Activated CD8-positive, alpha-beta T cell treated with anti-CD3 and anti-CD28 coated beads, Interleukin-2, amount 10 ng/mL, durations not matched to agents 7 days and 5 days (primary cell): ENCODE data around the gene RETN. TPM values are rescaled to one million over a fixed set of nuclear protein-coding genes. Genes with fewer than 3 reads are reported as not detected.

Experiments used
- ATAC-seq: fragments of 150-1000 bp; cut with Tn5 transposase; one replicate; pipeline ENCODE4 v1.10.0; 2021; ENCODE audit warnings: moderate library complexity
- CTCF ChIA-PET: fragments of 350-600 bp; sonication (Branson Sonifier 250); formaldehyde crosslinking; loops from one replicate; lab custom pipeline; 2021; ENCODE audit warnings: antibody characterized with exemption; lab: Charles Lee
- POLR2A ChIA-PET: fragments of 350-600 bp; sonication (Branson Sonifier 250); formaldehyde crosslinking; loops from one replicate; lab custom pipeline; 2021; ENCODE audit warnings: antibody characterized with exemption; lab: Charles Lee
- DNase-seq: peaks from one replicate; pipeline ENCODE4 v3.0.0-alpha.2; 2020
- H3K27ac Mint-ChIP-seq: one replicate; pipeline ENCODE4 v1.8.0; 2021; ENCODE audit warnings: mild to moderate bottlenecking, mixed read lengths
- H3K27me3 Mint-ChIP-seq: one replicate; pipeline ENCODE4 v1.8.0; 2021; ENCODE audit warnings: low read depth, mixed read lengths
- H3K36me3 Mint-ChIP-seq: one replicate; pipeline ENCODE4 v1.8.0; 2021; ENCODE audit warnings: low read depth, mixed read lengths
- H3K4me1 Mint-ChIP-seq: one replicate; pipeline ENCODE4 v1.8.0; 2021; ENCODE audit warnings: low read depth, mixed read lengths
- H3K4me3 Mint-ChIP-seq: one replicate; pipeline ENCODE4 v1.8.0; 2021; ENCODE audit warnings: mild to moderate bottlenecking, mixed read lengths
- H3K9me3 Mint-ChIP-seq: one replicate; pipeline ENCODE4 v1.8.0; 2022; ENCODE audit warnings: mixed read lengths; ENCODE audit not compliant: insufficient read depth
- total RNA-seq, 2 experiments: library from RNA; stranded (reverse); gene quantifications; one replicate each; pipeline ENCODE4 v1.2.3, GENCODE V29; 2021

RETN gene
- total RNA-seq, 2 experiments from 2014 or later, result 2.2 to 3.0 TPM

GRCh38 chr19:7704280-7705060, 35.6 kb downstream of the RETN start:
- H3K4me3 Mint-ChIP-seq, result no peak overlapping the region
- H3K4me1 Mint-ChIP-seq, result peaks cover 39% of the 10 kb centered on the region
- H3K9me3 Mint-ChIP-seq, result no peaks in the 10 kb centered on the region
- DNase-seq, result no peak
- H3K27me3 Mint-ChIP-seq, result peaks cover 22% of the 10 kb centered on the region
- no peak for ATAC-seq
- POLR2A ChIA-PET, result no interaction called here
- no peak overlapping the region for H3K27ac Mint-ChIP-seq
- H3K36me3 Mint-ChIP-seq, result no peaks in the 10 kb centered on the region
- CTCF ChIA-PET, result interaction anchor here (1.3 kb wide), 1 partner anchor 24 kb away, joined by 4 read pairs; the partner anchor contains the start of gene TRAPPC5

- Mint-ChIP-seq H3K4me1 (peaks cover 33% of the 10 kb centered on the region), H3K27ac (peak overlapping the region; percentile 86), H3K36me3 (no peaks in the 10 kb centered on the region), H3K27me3 (peaks cover 22% of the 10 kb centered on the region), H3K9me3 (no peaks in the 10 kb centered on the region), H3K4me3 (peak overlapping the region; percentile 53)
- peak; percentile 84 for DNase-seq
- ATAC-seq, result peak; percentile 87
- ChIA-PET POLR2A (interaction anchor here (0.7 to 0.9 kb wide), 2 partner anchors 76 to 732 kb away, joined by 3 read pairs; partner anchors contain the start of genes PET100 and XAB2), CTCF (interaction anchor here (0.9 to 1.6 kb wide), 3 partner anchors 24 to 96 kb away, joined by 3 to 6 read pairs (median 4); partner anchors contain the start of gene TRAPPC5)
Observed at GRCh38 chr19:7705387-7706187, 36.7 kb downstream of the RETN start.

GRCh38 chr19:7706188-7706954, 37.5 kb downstream of the RETN start:
- peaks cover 22% of the 10 kb centered on the region for H3K27me3 Mint-ChIP-seq
- ChIA-PET CTCF (interaction anchor here (1.0 to 1.6 kb wide), 2 partner anchors 26 to 95 kb away, joined by 3 to 6 read pairs; partner anchors contain the start of gene TRAPPC5), POLR2A (interaction anchor here (0.7 to 1.1 kb wide), 3 partner anchors 9 to 731 kb away, joined by 3 read pairs; partner anchors contain the start of genes PET100 and XAB2)
- H3K27ac Mint-ChIP-seq, result peak overlapping the region; percentile 86
- peaks cover 33% of the 10 kb centered on the region for H3K4me1 Mint-ChIP-seq
- H3K9me3 Mint-ChIP-seq, result no peaks in the 10 kb centered on the region
- peak overlapping the region; percentile 55 for H3K4me3 Mint-ChIP-seq
- DNase-seq (no peak), ATAC-seq (no peak)
- H3K36me3 Mint-ChIP-seq, result no peaks in the 10 kb centered on the region

GRCh38 chr19:7706955-7707456, 38.2 kb downstream of the RETN start:
- no peak for ATAC-seq
- CTCF ChIA-PET, result no interaction called here
- peak overlapping the region; percentile 55 for H3K4me3 Mint-ChIP-seq

GRCh38 chr19:7709932-7710460, 41.1 kb downstream of the RETN start:
- no peak overlapping the region for H3K4me3 Mint-ChIP-seq
- no peak for ATAC-seq

More at GRCh38 chr19:7706955-7707456, 38.2 kb downstream of the RETN start:
- POLR2A ChIA-PET, result interaction anchor here (1.1 kb wide), 1 partner anchor 10 kb away, joined by 3 read pairs; no protein-coding TSS in a partner anchor
- Mint-ChIP-seq H3K4me1 (peaks cover 33% of the 10 kb centered on the region), H3K9me3 (no peaks in the 10 kb centered on the region), H3K27ac (peak overlapping the region; percentile 84), H3K36me3 (no peaks in the 10 kb centered on the region), H3K27me3 (peaks cover 22% of the 10 kb centered on the region)
- DNase-seq, result no peak

GRCh38 chr19:7710616-7711015, 41.8 kb downstream of the RETN start:
- no peaks in the 10 kb centered on the region for H3K36me3 Mint-ChIP-seq
- POLR2A ChIA-PET, result interaction anchor here (0.7 kb wide), 1 partner anchor 254 kb away, joined by 4 read pairs; no protein-coding TSS in a partner anchor
- peaks cover 5% of the 10 kb centered on the region for H3K27me3 Mint-ChIP-seq
- no peak for DNase-seq
- no peak overlapping the region for H3K4me3 Mint-ChIP-seq
- no peak overlapping the region for H3K27ac Mint-ChIP-seq
- CTCF ChIA-PET, result no interaction called here
- H3K9me3 Mint-ChIP-seq, result no peaks in the 10 kb centered on the region
- peaks cover 19% of the 10 kb centered on the region for H3K4me1 Mint-ChIP-seq
- no peak for ATAC-seq

More at GRCh38 chr19:7709932-7710460, 41.1 kb downstream of the RETN start:
- Mint-ChIP-seq H3K9me3 (no peaks in the 10 kb centered on the region), H3K27ac (no peak overlapping the region), H3K4me1 (peaks cover 25% of the 10 kb centered on the region), H3K36me3 (no peaks in the 10 kb centered on the region), H3K27me3 (peaks cover 5% of the 10 kb centered on the region)
- ChIA-PET CTCF (no interaction called here), POLR2A (no interaction called here)
- no peak for DNase-seq

- no peak for DNase-seq
- ChIA-PET POLR2A (interaction anchor here (0.7 kb wide), 1 partner anchor 89 kb away, joined by 3 read pairs; no protein-coding TSS in a partner anchor), CTCF (interaction anchor here (2.1 kb wide), 1 partner anchor 35 kb away, joined by 5 read pairs; the partner anchor contains the start of gene TRAPPC5)
- Mint-ChIP-seq H3K4me1 (peaks cover 7% of the 10 kb centered on the region), H3K27me3 (no peaks in the 10 kb centered on the region), H3K36me3 (no peaks in the 10 kb centered on the region), H3K9me3 (peaks cover 4% of the 10 kb centered on the region), H3K27ac (no peak overlapping the region), H3K4me3 (no peak overlapping the region)
- no peak for ATAC-seq
Observed at GRCh38 chr19:7715671-7716070, 46.8 kb downstream of the RETN start.

- CTCF ChIA-PET, result interaction anchor here (2.1 kb wide), 1 partner anchor 36 kb away, joined by 5 read pairs; the partner anchor contains the start of gene TRAPPC5
- no peak for ATAC-seq
- H3K36me3 Mint-ChIP-seq, result no peaks in the 10 kb centered on the region
Observed at GRCh38 chr19:7716762-7717161, 47.9 kb downstream of the RETN start.

GRCh38 chr19:7718668-7719067, 49.8 kb downstream of the RETN start:
- ChIA-PET POLR2A (no interaction called here), CTCF (no interaction called here)
- peaks cover 2% of the 10 kb centered on the region for H3K27me3 Mint-ChIP-seq
- H3K36me3 Mint-ChIP-seq, result no peaks in the 10 kb centered on the region
- DNase-seq (no peak), ATAC-seq (peak; percentile 33)
- no peak overlapping the region for H3K4me3 Mint-ChIP-seq
- peaks cover 7% of the 10 kb centered on the region for H3K4me1 Mint-ChIP-seq
- no peak overlapping the region for H3K27ac Mint-ChIP-seq
- H3K9me3 Mint-ChIP-seq, result peaks cover 4% of the 10 kb centered on the region

More at GRCh38 chr19:7716762-7717161, 47.9 kb downstream of the RETN start:
- Mint-ChIP-seq H3K4me1 (peaks cover 7% of the 10 kb centered on the region), H3K9me3 (peaks cover 4% of the 10 kb centered on the region), H3K27ac (no peak overlapping the region), H3K27me3 (no peaks in the 10 kb centered on the region), H3K4me3 (no peak overlapping the region)
- POLR2A ChIA-PET, result no interaction called here
- no peak for DNase-seq
